Measurements from ENCODE around the gene IFITM1. TPM values are rescaled to one million over a fixed set of nuclear protein-coding genes. Genes with fewer than 3 reads are reported as not detected.

Gene IFITM1
- total RNA-seq, 1 donor from 2014 or later, result 192 TPM

DNA sequence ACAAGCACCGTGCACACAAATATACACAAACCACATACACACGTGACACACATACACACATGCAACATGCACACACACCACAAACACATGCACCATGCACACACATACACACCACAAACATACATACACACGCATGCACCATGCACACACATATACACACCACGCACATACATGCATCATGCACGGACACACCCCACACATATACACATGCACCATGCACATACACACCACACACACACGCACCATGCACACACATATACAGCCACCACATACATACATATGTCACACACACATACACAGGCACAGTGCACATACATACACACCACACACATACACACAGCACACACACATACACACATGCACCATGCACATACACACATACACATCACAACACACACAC lies 42.8 kb downstream of the IFITM1 start:
- no peak overlapping the region for H3K27ac Mint-ChIP-seq
- H3K4me3 Mint-ChIP-seq, result no peak overlapping the region
- no peak for TF ChIP-seq CTCF (conservative IDR thresholded peaks at IDR 0.05)
- H3K9me3 Mint-ChIP-seq, result peaks cover 3% of the 10 kb centered on the region
- DNase-seq (ENCODE audit: extremely low spot score, unreplicated experiment), result no peak
- no peaks in the 10 kb centered on the region for H3K36me3 Mint-ChIP-seq
- peaks cover 7% of the 10 kb centered on the region for H3K27me3 Mint-ChIP-seq
- H3K4me1 Mint-ChIP-seq (ENCODE audit: unreplicated experiment), result peaks cover 20% of the 10 kb centered on the region

GRCh38 chr11:357582-357981 lies 43.7 kb downstream of the IFITM1 start:
- H3K27me3 Mint-ChIP-seq, result peaks cover 7% of the 10 kb centered on the region

DNA sequence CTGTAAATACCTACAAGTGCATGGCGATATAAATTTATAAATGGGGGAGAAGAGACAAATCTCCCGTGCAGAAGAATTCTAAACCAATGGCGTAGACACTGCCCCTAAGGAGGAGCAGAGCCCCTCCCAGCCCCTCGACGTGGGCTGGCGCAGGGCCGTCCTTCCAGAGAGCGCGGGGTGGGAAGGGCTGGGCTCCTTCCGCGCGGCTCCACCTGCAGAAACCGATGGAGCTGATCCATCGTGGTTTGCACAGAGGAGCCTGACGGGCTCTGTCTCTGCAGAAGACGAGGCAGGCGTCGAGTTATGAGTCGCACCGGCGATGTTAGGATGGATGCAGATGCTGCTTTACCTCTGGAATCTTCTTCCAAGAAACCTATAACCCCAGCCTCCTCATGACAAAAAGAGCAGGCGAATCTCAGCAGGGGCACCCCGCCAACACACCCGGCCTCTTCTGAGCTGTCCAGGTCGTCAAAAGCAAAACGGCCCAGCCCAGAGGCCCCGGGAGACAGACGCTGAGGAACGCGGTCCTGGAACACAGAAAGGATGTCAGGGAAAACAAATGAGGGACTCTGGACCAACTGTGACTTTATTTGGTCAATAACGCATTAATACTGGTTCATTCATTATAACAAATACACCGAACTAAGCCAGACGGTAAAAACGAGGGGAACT lies 44.4 kb downstream of the IFITM1 start:
- DNase-seq (ENCODE audit: extremely low spot score, unreplicated experiment), result no peak
- no peak for TF ChIP-seq CTCF (conservative IDR thresholded peaks at IDR 0.05)
- H3K36me3 Mint-ChIP-seq, result no peaks in the 10 kb centered on the region
- no peak overlapping the region for H3K27ac Mint-ChIP-seq
- H3K4me1 Mint-ChIP-seq (ENCODE audit: unreplicated experiment), result peaks cover 8% of the 10 kb centered on the region
- H3K27me3 Mint-ChIP-seq, result peaks cover 7% of the 10 kb centered on the region
- H3K4me3 Mint-ChIP-seq, result no peak overlapping the region
- H3K9me3 Mint-ChIP-seq, result peaks cover 3% of the 10 kb centered on the region

More at GRCh38 chr11:357582-357981, 43.7 kb downstream of the IFITM1 start:
- H3K9me3 Mint-ChIP-seq, result peaks cover 3% of the 10 kb centered on the region
- H3K27ac Mint-ChIP-seq, result no peak overlapping the region
- H3K4me1 Mint-ChIP-seq (ENCODE audit: unreplicated experiment), result peaks cover 15% of the 10 kb centered on the region
- TF ChIP-seq CTCF (conservative IDR thresholded peaks at IDR 0.05), result no peak
- no peak for DNase-seq (ENCODE audit: extremely low spot score, unreplicated experiment)
- H3K4me3 Mint-ChIP-seq, result no peak overlapping the region
- H3K36me3 Mint-ChIP-seq, result no peaks in the 10 kb centered on the region

DNA sequence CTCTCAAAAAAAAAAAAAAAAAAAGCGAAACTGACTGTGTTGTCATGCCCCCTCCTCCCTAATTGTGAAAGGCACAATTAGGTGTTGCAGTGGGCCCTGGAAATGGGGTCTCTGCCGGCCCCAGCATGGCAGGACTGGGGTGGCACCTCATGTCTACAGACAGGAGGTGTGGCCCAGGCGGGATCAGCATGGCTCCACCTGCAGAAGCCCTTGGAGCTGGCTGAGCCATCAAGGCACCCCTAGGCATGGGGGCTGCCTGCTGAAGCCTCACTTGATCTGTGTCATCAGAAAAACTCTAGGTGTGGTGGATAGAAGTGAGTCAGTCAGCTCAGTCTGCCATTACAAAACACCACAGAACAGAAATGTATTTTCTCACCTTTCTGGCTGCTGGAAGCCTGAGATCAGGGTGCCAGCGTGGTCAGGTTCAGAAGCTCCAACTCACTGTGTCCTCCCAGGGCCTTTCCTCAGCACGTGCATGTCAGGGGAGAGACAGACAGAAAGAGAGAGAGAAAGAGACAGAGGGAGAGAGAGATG lies 45.4 kb downstream of the IFITM1 start:
- no peak for TF ChIP-seq CTCF (conservative IDR thresholded peaks at IDR 0.05)
- Mint-ChIP-seq H3K36me3 (no peaks in the 10 kb centered on the region), H3K4me1 (ENCODE audit: unreplicated experiment) (no peaks in the 10 kb centered on the region), H3K4me3 (no peak overlapping the region), H3K27me3 (peaks cover 3% of the 10 kb centered on the region), H3K9me3 (no peaks in the 10 kb centered on the region), H3K27ac (no peak overlapping the region)
- DNase-seq (ENCODE audit: extremely low spot score, unreplicated experiment), result no peak

DNA sequence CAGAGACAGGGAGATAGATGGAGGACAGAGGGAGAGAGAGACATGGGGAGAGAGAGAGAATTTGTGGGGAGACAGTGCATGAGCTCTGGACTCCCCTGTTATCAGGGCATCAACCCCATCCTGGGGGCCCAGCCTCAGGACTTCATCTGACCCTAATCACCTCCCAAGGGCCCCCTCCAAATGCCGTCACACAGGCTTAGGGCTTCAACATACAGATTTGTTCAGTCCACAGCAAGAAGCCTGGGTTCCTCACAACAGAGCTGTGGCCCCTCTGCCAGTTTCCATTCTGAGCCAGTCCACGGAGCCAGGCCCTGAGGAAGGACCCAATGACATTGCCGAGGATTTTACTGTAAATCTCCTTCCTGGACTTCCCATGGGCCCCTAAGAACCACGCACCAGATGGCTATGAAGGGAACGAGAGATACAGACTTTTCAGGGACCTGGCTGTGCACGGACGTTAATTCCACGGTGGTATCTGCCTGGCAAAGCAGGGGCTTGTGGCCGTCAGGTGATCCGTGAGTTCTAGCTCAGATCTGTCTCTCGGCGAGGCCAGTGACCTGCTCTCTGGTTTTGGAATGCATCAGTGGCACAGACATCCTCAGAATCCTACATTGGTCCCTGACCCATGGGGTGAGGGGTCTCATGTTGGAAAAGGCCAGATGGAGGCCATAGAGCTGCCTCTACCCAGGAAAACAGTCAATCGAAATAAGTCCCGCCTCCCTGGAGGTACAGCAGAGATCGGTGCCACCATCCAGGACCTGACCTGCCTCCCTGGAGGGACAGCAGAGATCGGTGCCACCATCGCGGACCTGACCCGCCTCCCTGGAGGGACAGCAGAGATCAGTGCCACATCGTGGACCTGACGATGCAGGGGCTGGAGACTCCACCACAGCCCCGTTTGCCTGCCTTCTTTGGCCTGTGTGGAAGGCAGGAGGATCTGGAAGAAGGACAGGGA lies 46.8 kb downstream of the IFITM1 start:
- Mint-ChIP-seq H3K9me3 (no peaks in the 10 kb centered on the region), H3K27ac (no peak overlapping the region), H3K4me1 (ENCODE audit: unreplicated experiment) (no peaks in the 10 kb centered on the region), H3K27me3 (peaks cover 3% of the 10 kb centered on the region), H3K4me3 (no peak overlapping the region), H3K36me3 (no peaks in the 10 kb centered on the region)
- TF ChIP-seq CTCF (conservative IDR thresholded peaks at IDR 0.05), result no peak
- no peak for DNase-seq (ENCODE audit: extremely low spot score, unreplicated experiment)
